H1 (cell line): ENCODE measurements around the gene FAM240A. TPM values are rescaled to one million over a fixed set of nuclear protein-coding genes. Genes with fewer than 3 reads are reported as not detected.

Source experiments
- CTCF ChIA-PET: fragments of 300-600 bp; sonication (Branson Sonifier 250); formaldehyde crosslinking; loops from one replicate; lab custom pipeline; 2021; ENCODE audit not compliant: partially characterized antibody; lab: Charles Lee
- POLR2A ChIA-PET: fragments of 300-600 bp; sonication (Branson Sonifier 250); formaldehyde crosslinking; loops from one replicate; lab custom pipeline; 2021; ENCODE audit warnings: inconsistent platforms; ENCODE audit not compliant: partially characterized antibody; lab: Charles Lee
- DNase-seq, 2 experiments: peaks; one replicate each; pipeline versions ENCODE4 v3.0.0 to v3.0.0-alpha.2; 2010 to 2022; ENCODE audit warnings: low spot score in 2 of 2, low read depth in 1 of 2, mixed read lengths in 1 of 2
- FAIRE-seq: peaks from 2 replicates; lab custom pipeline; 2011; peaks lifted over from hg19 to GRCh38; lab: Jason Lieb, UNC
- H2AFZ ChIP-seq: 2 replicates; pipeline ENCODE4 v1.8.1; 2012; ENCODE audit warnings: low read length, inconsistent platforms
- H2AK5ac ChIP-seq: 2 replicates; pipeline ENCODE4 v1.6.1; 2013; ENCODE audit warnings: low read depth, low read length
- H2BK120ac ChIP-seq: replicated peaks from 2 replicates; pipeline ENCODE3; 2013; ENCODE audit warnings: low read depth, low read length, inconsistent platforms
- H2BK12ac ChIP-seq: 2 replicates; pipeline ENCODE4 v1.6.1; 2013; ENCODE audit warnings: low read depth, low read length
- H2BK15ac ChIP-seq: 2 replicates; pipeline ENCODE4 v1.6.1; 2013; ENCODE audit warnings: low read length
- H2BK20ac ChIP-seq: 2 replicates; pipeline ENCODE4 v1.6.1; 2013; ENCODE audit warnings: low read length
- H2BK5ac ChIP-seq: 2 replicates; pipeline ENCODE4 v1.6.1; 2013; ENCODE audit warnings: low read depth, low read length
- H3K14ac ChIP-seq: 2 replicates; pipeline ENCODE4 v1.6.1; 2013; ENCODE audit warnings: inconsistent platforms; ENCODE audit not compliant: insufficient read length
- H3K18ac ChIP-seq: 2 replicates; pipeline ENCODE4 v1.6.1; 2013; ENCODE audit warnings: low read length; ENCODE audit errors: extremely low read depth
- H3K23ac ChIP-seq: 2 replicates; pipeline ENCODE4 v1.6.1; 2013; ENCODE audit warnings: inconsistent platforms; ENCODE audit not compliant: insufficient read length
- H3K23me2 ChIP-seq: 2 replicates; pipeline ENCODE4 v1.6.1; 2013; ENCODE audit warnings: low read depth, low read length
- H3K27ac ChIP-seq: 2 replicates; pipeline ENCODE4 v1.6.1; 2011; ENCODE audit warnings: low read depth, low read length, inconsistent platforms
- H3K27me3 ChIP-seq, 4 experiments: replicated peaks in 1 of 4; 1 replicate in 1 of 4; 2 replicates in 3 of 4; pipeline versions ENCODE4 v1.6.1 to v1.8.1; 2011 to 2013; ENCODE audit warnings: low read length in 3 of 4, mild to moderate bottlenecking in 3 of 4, inconsistent platforms in 2 of 4, mixed read lengths in 2 of 4, moderate library complexity in 1 of 4; ENCODE audit not compliant: control insufficient read depth in 3 of 4, insufficient read depth in 3 of 4; ENCODE audit errors: extremely low read depth in 1 of 4
- H3K36me3 ChIP-seq, 4 experiments: 2 replicates each; pipeline versions ENCODE4 v1.6.1 to v1.8.1; 2011 to 2013; ENCODE audit warnings: mild to moderate bottlenecking in 4 of 4, low read length in 3 of 4, moderate library complexity in 2 of 4, control low read depth in 1 of 4, inconsistent platforms in 1 of 4; ENCODE audit not compliant: insufficient read depth in 4 of 4, control insufficient read depth in 2 of 4
- H3K4ac ChIP-seq: replicated peaks from 2 replicates; pipeline ENCODE3; 2013; ENCODE audit warnings: low read length, low read depth, mixed read lengths, inconsistent platforms; ENCODE audit not compliant: insufficient read length
- H3K4me1 ChIP-seq, 4 experiments: replicated peaks in 1 of 4; 1 replicate in 1 of 4; 2 replicates in 3 of 4; pipeline versions ENCODE4 v1.6.1 to v1.8.1; 2011 to 2013; ENCODE audit warnings: low read length in 3 of 4, inconsistent platforms in 2 of 4, mixed read lengths in 1 of 4; ENCODE audit not compliant: insufficient read depth in 4 of 4, control insufficient read depth in 3 of 4
- H3K4me2 ChIP-seq, 2 experiments: 2 replicates each; pipeline versions ENCODE4 v1.6.1 to v1.8.1; 2011 to 2013; ENCODE audit warnings: low read depth in 2 of 2, low read length in 2 of 2, control low read depth in 1 of 2, inconsistent platforms in 1 of 2, mild to moderate bottlenecking in 1 of 2; ENCODE audit not compliant: insufficient read depth in 1 of 2
- H3K4me3 ChIP-seq, 4 experiments: fragments of 200-600, 300-600 bp in 1 of 4; sonication (generic), shearing (Covaris generic), sonication (Bioruptor Twin) in 1 of 4; 2 replicates each; pipeline versions ENCODE4 v1.5.1 to v1.8.1; 2011 to 2016; ENCODE audit warnings: low read length in 4 of 4, low read depth in 3 of 4, control low read depth in 2 of 4, inconsistent platforms in 2 of 4, mild to moderate bottlenecking in 2 of 4, mixed read lengths in 1 of 4, moderate library complexity in 1 of 4; ENCODE audit not compliant: insufficient read depth in 2 of 4; ENCODE audit errors: extremely low read depth in 1 of 4
- H3K56ac ChIP-seq: replicated peaks from 2 replicates; pipeline ENCODE3; 2013; ENCODE audit warnings: low read depth, mild to moderate bottlenecking, mixed read lengths, low read length, inconsistent platforms; ENCODE audit not compliant: insufficient read length
- H3K79me1 ChIP-seq: 2 replicates; pipeline ENCODE4 v1.6.1; 2013; ENCODE audit warnings: low read depth, low read length, control low read depth
- H3K79me2 ChIP-seq, 2 experiments: 2 replicates each; pipeline versions ENCODE4 v1.6.1 to v1.8.1; 2012 to 2013; ENCODE audit warnings: low read length in 2 of 2, mild to moderate bottlenecking in 2 of 2, inconsistent platforms in 1 of 2; ENCODE audit not compliant: insufficient read depth in 2 of 2, control insufficient read depth in 1 of 2
- H3K9ac ChIP-seq, 4 experiments: replicated peaks in 1 of 4; 1 replicate in 1 of 4; 2 replicates in 3 of 4; pipeline versions ENCODE4 v1.6.1 to v1.8.1; 2011 to 2013; ENCODE audit warnings: low read depth in 3 of 4, low read length in 3 of 4, control low read depth in 2 of 4, mild to moderate bottlenecking in 2 of 4, moderate library complexity in 2 of 4, inconsistent platforms in 1 of 4; ENCODE audit errors: extremely low read depth in 1 of 4
- H3K9me3 ChIP-seq, 2 experiments: 2 replicates each; pipeline versions ENCODE4 v1.6.1 to v1.8.1; 2012 to 2013; ENCODE audit warnings: mild to moderate bottlenecking in 2 of 2, moderate library complexity in 2 of 2, control low read depth in 1 of 2, inconsistent platforms in 1 of 2, low read depth in 1 of 2, low read length in 1 of 2, mixed read lengths in 1 of 2; ENCODE audit not compliant: insufficient read depth in 2 of 2
- H4K20me1 ChIP-seq, 2 experiments: replicated peaks in 1 of 2; 2 replicates each; pipeline versions ENCODE3 to v1.8.1; 2011 to 2013; ENCODE audit warnings: inconsistent platforms in 2 of 2, low read length in 2 of 2, mild to moderate bottlenecking in 1 of 2; ENCODE audit not compliant: insufficient read depth in 2 of 2, control insufficient read depth in 1 of 2
- H4K5ac ChIP-seq: 2 replicates; pipeline ENCODE4 v1.6.1; 2013; ENCODE audit warnings: low read length, low read depth, mixed read lengths, inconsistent platforms; ENCODE audit not compliant: insufficient read length
- H4K8ac ChIP-seq: 2 replicates; pipeline ENCODE4 v1.8.0; 2013; ENCODE audit warnings: mild to moderate bottlenecking, moderate library complexity, low read length, inconsistent platforms; ENCODE audit not compliant: insufficient read depth; ENCODE audit errors: extremely low read depth
- H4K91ac ChIP-seq: replicated peaks from 2 replicates; pipeline ENCODE3; 2013; ENCODE audit warnings: low read length, mixed read lengths, inconsistent platforms; ENCODE audit not compliant: insufficient read length
- CBX8 ChIP-seq: fragments of 300-800, 300-1000 bp; sonication (generic); IDR thresholded peaks from 2 replicates; pipeline ENCODE4 v1.7.1; 2016; ENCODE audit warnings: low read depth, low read length, borderline replicate concordance
- CTCF ChIP-seq, 3 experiments: IDR thresholded peaks; 1 replicate in 2 of 3; 2 replicates in 1 of 3; pipeline versions ENCODE4 v1.5.1 to v1.6.1; 2011; ENCODE audit warnings: low read length in 3 of 3, mild to moderate bottlenecking in 3 of 3, inconsistent platforms in 2 of 3, low read depth in 1 of 3, moderate library complexity in 1 of 3; ENCODE audit not compliant: insufficient read depth in 1 of 3; ENCODE audit errors: control extremely low read depth in 1 of 3
- FOSL1 ChIP-seq: IDR thresholded peaks from 2 replicates; pipeline ENCODE4 v1.6.1; 2011; ENCODE audit warnings: mild to moderate bottlenecking, low read depth, low read length, moderate library complexity; ENCODE audit not compliant: insufficient read depth
- HDAC2 ChIP-seq, 2 experiments: fragments of 300-600 bp in 1 of 2; sonication (generic) in 1 of 2; IDR thresholded peaks; 2 replicates each; pipeline ENCODE4 v1.6.1; 2011 to 2012; ENCODE audit warnings: low read depth in 2 of 2, low read length in 2 of 2, mild to moderate bottlenecking in 2 of 2, moderate library complexity in 2 of 2, borderline replicate concordance in 1 of 2, inconsistent platforms in 1 of 2
- KDM5A ChIP-seq: fragments of 200-600 bp; IDR thresholded peaks from 2 replicates; pipeline ENCODE4 v1.7.1; 2012; ENCODE audit warnings: mild to moderate bottlenecking, low read length, inconsistent platforms, mixed read lengths
- RNF2 ChIP-seq: fragments of 200-900, 300-1000 bp; sonication (generic); IDR thresholded peaks from 2 replicates; pipeline ENCODE4 v1.7.1; 2016; ENCODE audit warnings: borderline replicate concordance, low read depth, mild to moderate bottlenecking, antibody characterized with exemption, low read length; ENCODE audit not compliant: poor library complexity, severe bottlenecking; ENCODE audit errors: missing control alignments
- SIX5 ChIP-seq: IDR thresholded peaks from 2 replicates; pipeline ENCODE4 v1.6.1; 2011; ENCODE audit warnings: mild to moderate bottlenecking, low read depth, low read length
- TBP ChIP-seq: IDR thresholded peaks from 2 replicates; pipeline ENCODE4 v1.6.1; 2011; ENCODE audit warnings: low read depth, low read length, improper control_type of control experiment
- WGBS, 2 experiments: shearing (Covaris generic) in 1 of 2; methylation state at CpG; one replicate each; pipeline versions ENCODE4 v1.1.6 to v1.1.7; 2013 to 2015; ENCODE audit warnings: low lambda C conversion rate in 2 of 2, mixed read lengths in 2 of 2, inconsistent platforms in 1 of 2, low coverage in 1 of 2, missing lambda C conversion rate in 1 of 2; ENCODE audit not compliant: insufficient replicate concordance in 2 of 2, insufficient coverage in 1 of 2, insufficient read length in 1 of 2; ENCODE audit errors: extremely low coverage in 1 of 2, missing lambda C conversion rate in 1 of 2; 5-methylcytosine and 5-hydroxymethylcytosine counted together
- polyA plus RNA-seq, 7 experiments: library from polyadenylated mRNA; depleted of rRNA in 3 of 7; stranded (reverse) in 5 of 7; unstranded in 2 of 7; fragments of >200 nt in 5 of 7; fragments of 200-250 nt in 2 of 7; gene quantifications; 1 replicate in 5 of 7; 2 replicates in 1 of 7; 4 replicates in 1 of 7; pipeline versions ENCODE4 v1.2.1 to v1.2.3, GENCODE V29; 2011 to 2013; ENCODE audit warnings: missing spikeins in 2 of 7, mixed read lengths in 2 of 7
- total RNA-seq: library from RNA; stranded (reverse); fragmentation: NEBNext Ultra II Directional; extraction: Animal tissue kit (Norgen Biotek cat#: 25700); gene quantifications from 2 replicates; pipeline ENCODE4 v1.2.1, GENCODE V29; 2021

Gene FAM240A
- total and polyA plus RNA-seq, 2 of the 8 experiments (the other 6 are each of a cell fraction or from before 2014, with no cell fraction given), result 0.08 TPM; not detected in 1

DNA sequence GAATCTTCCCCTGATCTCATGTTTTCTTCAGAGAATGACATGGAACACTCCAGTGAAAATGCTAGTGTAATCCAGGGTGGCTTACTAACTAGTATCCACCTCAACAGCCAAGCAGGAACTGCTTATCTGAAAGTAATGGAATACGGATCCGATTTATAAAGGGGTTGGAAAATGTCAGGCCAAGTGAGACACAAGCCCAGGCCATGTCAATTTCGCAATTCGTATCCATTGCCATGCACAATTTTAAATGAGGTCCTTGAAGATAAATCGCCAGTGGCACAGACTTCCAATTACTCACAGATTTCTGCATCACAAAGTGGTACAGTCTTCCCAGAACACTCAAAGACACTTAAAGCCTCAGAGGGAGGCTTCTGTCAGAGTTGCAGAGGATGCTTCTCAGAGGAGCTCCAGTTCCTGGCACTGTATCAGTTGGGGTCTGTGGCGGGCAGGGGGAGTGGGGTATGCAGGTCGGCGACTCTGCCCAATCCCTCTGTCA is 16.5 kb upstream of the FAM240A start:
- ChIA-PET CTCF (interaction anchor here (1.0 to 1.7 kb wide), 5 partner anchors 8 to 67 kb away, joined by 3 to 4 read pairs (median 3); no protein-coding TSS in a partner anchor), POLR2A (interaction anchor here (1.5 to 7.6 kb wide), 2 partner anchors 11 to 20 kb away, joined by 4 to 85 read pairs; no protein-coding TSS in a partner anchor)
- H3K27ac ChIP-seq, result no peak overlapping the region
- no peak overlapping the region for H3K14ac ChIP-seq
- no peak overlapping the region for H4K5ac ChIP-seq
- H3K9ac ChIP-seq, result no peak overlapping the region
- H4K8ac ChIP-seq, result no peak overlapping the region
- no peak overlapping the region for H2BK15ac ChIP-seq
- H3K9me3 ChIP-seq, result peaks cover 10 to 20% of the 10 kb centered on the region in 2 experiments; a peak in 3 of 4 replicates
- no peak overlapping the region for H3K23ac ChIP-seq
- H3K4me3 ChIP-seq, result no peak overlapping the region
- FAIRE-seq (no peak), DNase-seq (no peak)
- no peak overlapping the region for H2BK12ac ChIP-seq
- peak overlapping the region; percentile 61 for H4K91ac ChIP-seq
- H3K18ac ChIP-seq, result no peak overlapping the region
- H3K79me2 ChIP-seq, result no peaks in the 10 kb centered on the region
- H3K4me1 ChIP-seq, result peaks cover 8 to 13% (median 11%) of the 10 kb centered on the region in 4 experiments; a peak in 5 of 7 replicates
- H3K36me3 ChIP-seq, result no peaks in the 10 kb centered on the region
- H2BK20ac ChIP-seq, result 0 out of 2 replicates have a peak overlapping the region, but pooled peaks have one; percentile 53
- H3K4ac ChIP-seq, result no peak overlapping the region
- no peak overlapping the region for H2AFZ ChIP-seq
- H3K27me3 ChIP-seq, result 0 out of 7 replicates have a peak, but pooled peaks cover 0 to 3% (median 0%) of the 10 kb centered on the region in 4 experiments
- TF ChIP-seq SIX5, result no peak
- TF ChIP-seq KDM5A, result no peak
- no peak for TF ChIP-seq TBP
- no peak for TF ChIP-seq CBX8
- TF ChIP-seq CTCF (IDR thresholded peaks at IDR 0.05; ENCODE audit: control extremely low read depth in 1 of 3, insufficient read depth in 1 of 3, low read depth in 1 of 3, low read length in 3 of 3), result no peak
- TF ChIP-seq FOSL1, result no peak
- no peak for TF ChIP-seq HDAC2 (IDR thresholded peaks at IDR 0.05; ENCODE audit: borderline replicate concordance in 1 of 2, low read depth in 2 of 2, low read length in 2 of 2)
- TF ChIP-seq RNF2, result no peak
- WGBS, 2 experiments, result 87% methylated on average over 8 of the region's 8 CpGs; no CpG with 5 or more reads in 1 of the 2 experiments
- no peaks in the 10 kb centered on the region for H3K23me2 ChIP-seq
- H3K56ac ChIP-seq, result no peak overlapping the region
- no peak overlapping the region for H2BK120ac ChIP-seq
- H3K79me1 ChIP-seq, result no peaks in the 10 kb centered on the region
- H2AK5ac ChIP-seq, result no peak overlapping the region
- no peak overlapping the region; the same call in 1 of the 2 replicates for H2BK5ac ChIP-seq
- no peaks in the 10 kb centered on the region for H4K20me1 ChIP-seq
- H3K4me2 ChIP-seq, result no peak overlapping the region
